ENCODE measurements around the gene GCFC2. TPM values are rescaled to one million over a fixed set of nuclear protein-coding genes. Genes with fewer than 3 reads are reported as not detected.

GCFC2 gene
- total RNA-seq, 1 donor from 2014 or later, result 19.8 TPM

GRCh38 chr2:75646090-75646582, 64.6 kb downstream of the GCFC2 start:
- TF ChIP-seq CTCF (IDR thresholded peaks at IDR 0.05; ENCODE audit: insufficient read depth, low read length, poor library complexity, severe bottlenecking), result no peak
- DNase-seq (ENCODE audit: low read depth), result no peak
- Histone ChIP-seq H3K27me3 (ENCODE audit: control insufficient read depth, insufficient read depth, low read length) (no peaks in the 10 kb centered on the region), H3K4me3 (ENCODE audit: low read depth, low read length) (peak overlapping the region; percentile 70), H3K36me3 (ENCODE audit: control insufficient read depth, insufficient read depth, low read length) (peaks cover under 1% of the 10 kb centered on the region)

- TF ChIP-seq CTCF (IDR thresholded peaks at IDR 0.05; ENCODE audit: insufficient read depth, low read length, poor library complexity, severe bottlenecking), result no peak
Observed at GRCh38 chr2:75645643-75646042, 65.1 kb downstream of the GCFC2 start.

GRCh38 chr2:75643980-75644379, 66.7 kb downstream of the GCFC2 start:
- no peaks in the 10 kb centered on the region for H3K27me3 ChIP-seq (ENCODE audit: control insufficient read depth, insufficient read depth, low read length)
- no peaks in the 10 kb centered on the region for H3K36me3 ChIP-seq (ENCODE audit: control insufficient read depth, insufficient read depth, low read length)
- H3K4me3 ChIP-seq (ENCODE audit: low read depth, low read length), result no peak overlapping the region
- TF ChIP-seq CTCF (IDR thresholded peaks at IDR 0.05; ENCODE audit: insufficient read depth, low read length, poor library complexity, severe bottlenecking), result no peak
- DNase-seq (ENCODE audit: low read depth), result no peak

More at GRCh38 chr2:75645643-75646042, 65.1 kb downstream of the GCFC2 start:
- H3K36me3 ChIP-seq (ENCODE audit: control insufficient read depth, insufficient read depth, low read length), result no peaks in the 10 kb centered on the region
- DNase-seq (ENCODE audit: low read depth), result no peak
- H3K27me3 ChIP-seq (ENCODE audit: control insufficient read depth, insufficient read depth, low read length), result no peaks in the 10 kb centered on the region
- no peak overlapping the region for H3K4me3 ChIP-seq (ENCODE audit: low read depth, low read length)

- Histone ChIP-seq H3K4me3 (ENCODE audit: low read depth, low read length) (no peak overlapping the region), H3K27me3 (ENCODE audit: control insufficient read depth, insufficient read depth, low read length) (peaks cover 8% of the 10 kb centered on the region), H3K36me3 (ENCODE audit: control insufficient read depth, insufficient read depth, low read length) (no peaks in the 10 kb centered on the region)
- no peak for DNase-seq (ENCODE audit: low read depth)
- TF ChIP-seq CTCF (IDR thresholded peaks at IDR 0.05; ENCODE audit: insufficient read depth, low read length, poor library complexity, severe bottlenecking), result no peak
Observed at GRCh38 chr2:75641587-75641986, 69.1 kb downstream of the GCFC2 start.

- Histone ChIP-seq H3K4me3 (ENCODE audit: low read depth, low read length) (no peak overlapping the region), H3K36me3 (ENCODE audit: control insufficient read depth, insufficient read depth, low read length) (no peaks in the 10 kb centered on the region), H3K27me3 (ENCODE audit: control insufficient read depth, insufficient read depth, low read length) (peaks cover 8% of the 10 kb centered on the region)
- peak; percentile 100 for TF ChIP-seq CTCF (IDR thresholded peaks at IDR 0.05; ENCODE audit: insufficient read depth, low read length, poor library complexity, severe bottlenecking)
- DNase-seq (ENCODE audit: low read depth), result no peak
Observed at GRCh38 chr2:75640621-75641121, 70.0 kb downstream of the GCFC2 start.

- no peak for TF ChIP-seq CTCF (IDR thresholded peaks at IDR 0.05; ENCODE audit: insufficient read depth, low read length, poor library complexity, severe bottlenecking)
- H3K36me3 ChIP-seq (ENCODE audit: control insufficient read depth, insufficient read depth, low read length), result no peaks in the 10 kb centered on the region
- DNase-seq (ENCODE audit: low read depth), result no peak
Observed at GRCh38 chr2:75637568-75637967, 73.1 kb downstream of the GCFC2 start.

More at GRCh38 chr2:75637568-75637967, 73.1 kb downstream of the GCFC2 start:
- Histone ChIP-seq H3K27me3 (ENCODE audit: control insufficient read depth, insufficient read depth, low read length) (peaks cover 8% of the 10 kb centered on the region), H3K4me3 (ENCODE audit: low read depth, low read length) (no peak overlapping the region)

Measured in kidney epithelial cell (primary cell).